Choroid plexus epithelial cell (primary cell): Measurements from ENCODE around the gene TUBG2.
"Not testable (repeated sequence)": the region's sequence is repeated elsewhere in the genome, so short reads cannot be mapped to it uniquely, and the experiment has no call there.

Experiments
- DNase-seq: peaks from one replicate; pipeline ENCODE4 v3.0.0-alpha.2; 2010; ENCODE audit warnings: low read depth
- H3K4me3 ChIP-seq: 2 replicates; pipeline ENCODE4 v1.5.1; 2011; ENCODE audit warnings: low read depth, mild to moderate bottlenecking, control low read depth, low read length, moderate library complexity
- TF ChIP-seq, protein P1 (sequence below): conservative IDR thresholded peaks from 2 replicates; pipeline ENCODE4 v1.5.1; 2011; ENCODE audit warnings: low read depth, mild to moderate bottlenecking, control low read depth, inconsistent platforms, low read length, moderate library complexity

TUBG2 gene

DNA sequence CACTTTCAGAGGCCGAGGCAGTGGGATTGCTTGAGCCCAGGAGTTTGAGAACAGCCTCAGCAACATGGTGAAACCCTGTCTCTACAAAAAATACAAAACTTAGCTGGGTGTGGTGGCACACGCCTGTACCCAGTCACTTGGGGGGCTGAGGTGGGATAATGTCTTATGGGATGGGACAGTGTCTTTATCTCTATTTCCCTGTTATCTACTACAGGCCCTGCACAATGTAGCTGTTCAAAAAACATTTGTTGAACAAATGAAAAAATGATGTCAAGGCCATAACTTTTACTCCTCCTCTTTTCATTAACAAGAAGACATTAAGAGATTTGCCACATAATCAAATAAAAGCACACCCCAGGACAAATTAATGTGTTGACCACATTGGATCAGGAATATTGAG lies 35.8 kb upstream of the TUBG2 start:
- TF ChIP-seq, protein P1, sequence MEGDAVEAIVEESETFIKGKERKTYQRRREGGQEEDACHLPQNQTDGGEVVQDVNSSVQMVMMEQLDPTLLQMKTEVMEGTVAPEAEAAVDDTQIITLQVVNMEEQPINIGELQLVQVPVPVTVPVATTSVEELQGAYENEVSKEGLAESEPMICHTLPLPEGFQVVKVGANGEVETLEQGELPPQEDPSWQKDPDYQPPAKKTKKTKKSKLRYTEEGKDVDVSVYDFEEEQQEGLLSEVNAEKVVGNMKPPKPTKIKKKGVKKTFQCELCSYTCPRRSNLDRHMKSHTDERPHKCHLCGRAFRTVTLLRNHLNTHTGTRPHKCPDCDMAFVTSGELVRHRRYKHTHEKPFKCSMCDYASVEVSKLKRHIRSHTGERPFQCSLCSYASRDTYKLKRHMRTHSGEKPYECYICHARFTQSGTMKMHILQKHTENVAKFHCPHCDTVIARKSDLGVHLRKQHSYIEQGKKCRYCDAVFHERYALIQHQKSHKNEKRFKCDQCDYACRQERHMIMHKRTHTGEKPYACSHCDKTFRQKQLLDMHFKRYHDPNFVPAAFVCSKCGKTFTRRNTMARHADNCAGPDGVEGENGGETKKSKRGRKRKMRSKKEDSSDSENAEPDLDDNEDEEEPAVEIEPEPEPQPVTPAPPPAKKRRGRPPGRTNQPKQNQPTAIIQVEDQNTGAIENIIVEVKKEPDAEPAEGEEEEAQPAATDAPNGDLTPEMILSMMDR, result no peak
- H3K4me3 ChIP-seq, result no peak overlapping the region
- DNase-seq, result no peak

DNA sequence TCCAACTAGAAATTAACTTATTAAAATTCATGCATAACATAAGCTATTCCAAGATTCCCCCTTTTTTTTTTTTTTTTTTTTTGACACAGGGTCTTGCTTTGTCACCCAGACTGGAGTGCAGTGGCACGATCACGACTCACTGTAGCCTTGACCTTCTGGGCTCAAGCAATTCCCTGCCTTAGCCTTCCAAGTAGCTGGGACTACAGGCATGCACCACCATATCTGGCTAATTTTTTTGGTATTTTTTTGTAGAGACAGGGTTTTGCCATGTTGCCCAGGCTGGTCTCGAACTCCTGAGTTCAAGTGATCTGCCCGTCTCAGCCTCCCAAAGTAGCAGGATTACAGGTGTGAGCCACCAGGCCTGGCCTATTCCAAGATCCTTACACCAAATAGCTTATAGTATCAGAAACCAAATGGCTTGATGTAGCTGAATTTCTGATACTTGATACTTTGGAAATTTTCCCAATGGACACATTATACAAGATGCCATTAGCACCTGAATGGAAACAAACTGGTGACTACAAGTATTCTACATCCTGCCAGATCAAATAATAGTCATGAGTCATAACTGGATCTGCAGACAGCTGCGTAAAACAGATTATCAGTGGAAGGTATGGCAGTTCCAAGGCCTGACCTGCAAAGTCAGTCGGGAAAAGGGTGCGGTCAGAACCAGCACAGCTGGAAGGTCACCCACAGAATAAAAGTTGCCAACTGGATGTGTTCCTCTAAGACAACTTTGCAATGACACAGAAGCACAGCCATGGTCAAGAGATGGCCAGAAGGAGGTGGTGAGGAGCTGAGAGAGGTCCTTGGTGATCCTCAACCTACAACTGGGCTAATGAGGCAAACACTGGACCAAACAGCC lies 35.1 kb upstream of the TUBG2 start:
- no peak overlapping the region for H3K4me3 ChIP-seq
- TF ChIP-seq, protein P1, result peak; percentile 23
- DNase-seq, result peak; percentile 17

DNA sequence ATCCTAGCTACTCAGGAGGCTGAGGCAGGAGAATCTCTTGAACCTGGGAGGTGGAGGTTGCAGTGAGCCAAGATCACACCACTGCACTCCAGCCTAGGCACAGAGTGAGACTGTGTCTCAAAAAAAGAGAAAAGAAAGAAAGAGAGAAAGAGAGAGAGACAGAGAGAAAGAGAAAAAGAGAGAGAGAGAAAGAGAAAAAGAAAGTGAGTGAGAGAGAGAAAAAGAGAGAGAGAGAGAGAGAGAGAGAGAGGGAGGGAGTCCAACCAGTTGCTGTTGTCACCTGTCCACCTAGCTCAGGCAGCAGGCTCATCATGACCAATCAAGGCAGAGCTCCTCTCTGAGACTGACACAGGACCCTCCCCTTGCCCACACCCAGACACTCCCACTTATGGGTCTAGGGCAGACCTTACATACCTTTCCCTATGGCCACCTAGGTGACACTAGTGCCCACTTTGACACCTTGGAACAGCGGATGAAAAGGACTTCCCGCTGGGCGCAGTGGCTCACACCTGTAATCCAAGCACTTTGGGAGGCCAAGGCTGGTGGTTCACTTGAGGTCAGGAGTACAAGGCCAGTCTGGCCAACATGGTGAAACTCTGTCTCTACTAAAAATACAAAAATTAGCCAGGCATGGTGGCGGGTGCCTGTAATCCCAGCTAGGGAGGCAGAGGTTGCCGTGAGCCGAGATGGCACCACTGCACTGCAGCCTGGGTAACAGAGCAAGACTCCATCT lies 31.9 kb upstream of the TUBG2 start:
- H3K4me3 ChIP-seq, DNase-seq: not testable (repeated sequence)

DNA sequence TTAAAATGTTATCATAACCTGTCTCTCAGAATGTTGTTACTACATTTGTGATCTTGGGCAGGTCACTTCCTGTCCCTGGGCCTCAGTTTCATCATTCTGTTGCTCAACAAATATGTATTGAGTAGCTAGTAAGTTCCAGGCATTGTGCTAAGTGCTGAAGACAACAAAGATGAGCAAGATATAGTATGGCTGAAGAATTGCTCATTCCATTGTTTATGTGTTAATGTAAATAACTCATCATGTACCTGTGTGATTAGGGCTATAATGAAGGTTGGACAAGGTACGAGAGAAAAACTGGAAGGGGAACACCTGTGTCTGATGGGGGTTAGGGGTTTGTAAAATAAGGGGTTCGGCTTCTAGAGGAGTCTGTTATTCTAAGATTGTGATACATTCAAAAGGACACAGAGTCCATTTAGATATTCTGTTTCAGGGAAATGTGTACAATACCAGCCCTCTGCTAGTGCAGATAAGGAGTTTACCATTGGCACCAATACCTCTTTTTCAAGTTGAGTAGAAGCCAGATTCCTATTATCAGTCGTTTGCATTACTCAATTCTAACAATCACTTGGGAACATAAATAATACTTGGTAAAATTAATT lies 29.6 kb upstream of the TUBG2 start:
- DNase-seq, result peak; percentile 33
- TF ChIP-seq, protein P1, result no peak
- no peak overlapping the region for H3K4me3 ChIP-seq

DNA sequence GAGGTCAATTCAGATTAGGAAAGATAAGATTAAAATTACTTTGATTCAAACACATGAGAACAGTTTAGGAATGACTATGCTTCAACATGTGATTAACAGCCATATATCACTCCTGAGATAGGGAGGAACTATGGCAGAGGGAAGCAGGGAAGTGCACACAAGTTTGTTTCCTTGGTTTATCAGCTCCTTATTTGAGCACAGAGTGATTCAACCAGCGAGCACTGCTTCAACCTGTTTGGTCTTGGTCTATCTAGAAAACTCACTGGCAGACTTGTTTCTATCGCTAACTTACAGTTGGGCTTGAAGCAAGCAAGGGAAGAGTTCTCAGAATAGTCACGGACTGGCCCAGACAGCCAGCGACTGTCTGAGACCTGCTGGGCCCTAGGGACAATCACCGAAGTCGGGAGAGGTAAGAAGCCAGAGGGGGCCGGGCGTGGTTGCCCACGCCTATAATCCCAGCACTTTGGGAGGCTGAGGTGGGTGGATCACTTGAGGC lies 26.1 kb upstream of the TUBG2 start:
- no peak for DNase-seq
- TF ChIP-seq, protein P1, result no peak
- no peak overlapping the region for H3K4me3 ChIP-seq

DNA sequence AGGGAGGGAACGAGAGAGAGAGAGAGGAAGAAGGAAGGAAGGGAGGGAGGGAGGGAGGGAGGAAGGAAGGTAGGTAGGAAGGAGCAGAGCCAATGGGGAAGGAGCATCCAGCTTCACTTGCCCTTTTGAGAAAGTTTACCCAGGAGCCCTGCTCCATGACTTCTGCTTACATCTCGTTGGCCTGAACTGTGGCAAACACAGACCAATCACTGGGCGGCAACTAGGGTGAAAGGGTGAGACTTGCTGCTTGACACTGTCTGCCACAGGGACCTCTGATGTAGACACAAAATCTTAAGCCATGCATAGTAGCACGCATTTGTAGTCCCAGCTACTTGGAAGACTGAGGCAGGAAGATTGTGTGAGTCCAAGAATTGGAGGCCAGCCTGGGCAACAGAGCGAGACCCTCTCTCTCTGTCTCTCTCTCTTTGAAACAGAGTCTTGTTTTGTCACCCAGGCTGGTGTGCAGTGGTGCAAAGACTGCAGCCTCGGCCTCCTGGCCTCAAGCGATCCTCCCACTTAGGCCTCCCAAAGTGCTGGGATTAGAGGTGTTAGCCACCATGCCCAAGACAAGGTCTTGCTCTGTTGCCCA lies 19.5 kb upstream of the TUBG2 start:
- TF ChIP-seq, protein P1, result no peak
- H3K4me3 ChIP-seq, result no peak overlapping the region
- no peak for DNase-seq

DNA sequence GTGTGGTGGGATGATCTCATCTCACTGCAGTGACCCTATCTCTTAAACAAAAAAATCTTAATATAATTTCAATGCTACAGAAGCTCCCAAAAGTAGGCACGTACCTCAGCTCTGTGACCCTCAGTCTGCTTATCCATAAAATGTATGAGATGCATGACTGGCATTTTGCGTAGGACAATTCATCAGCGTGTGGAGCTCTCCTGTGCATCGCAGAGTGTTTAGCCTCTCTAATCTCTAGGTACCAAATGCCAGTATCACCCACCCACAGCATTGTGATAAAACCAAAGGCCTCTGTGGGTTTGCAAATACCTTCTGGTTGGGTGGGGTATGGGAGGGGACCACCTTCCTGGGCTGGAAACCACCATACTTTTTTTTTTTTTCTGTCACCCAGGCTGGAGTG lies 19.0 kb upstream of the TUBG2 start:
- no peak overlapping the region for H3K4me3 ChIP-seq
- DNase-seq, result no peak
- TF ChIP-seq, protein P1, result no peak
